HepG2 (cell line): ENCODE results near the gene MAJIN. TPM values are rescaled to one million over a fixed set of nuclear protein-coding genes. Genes with fewer than 3 reads are reported as not detected.

Experiments used
- CCDC6 ChIP-seq: sonication (generic); formaldehyde crosslinking; IDR thresholded peaks from 2 replicates; pipeline ENCODE4 v1.8.1; 2022; ENCODE audit warnings: mild to moderate bottlenecking, missing genetic modification reagents, moderate library complexity
- HNF4G ChIP-seq, 2 experiments: sonication (generic) in 1 of 2; formaldehyde crosslinking in 1 of 2; IDR thresholded peaks; 2 replicates each; pipeline versions ENCODE4 v1.4.0 to v1.6.1; 2011 to 2020; ENCODE audit warnings: borderline replicate concordance in 2 of 2, low read depth in 2 of 2, mild to moderate bottlenecking in 2 of 2, low read length in 1 of 2, missing genetic modification reagents in 1 of 2, moderate library complexity in 1 of 2
- IRF9 ChIP-seq: sonication (generic); formaldehyde crosslinking; IDR thresholded peaks from 2 replicates; pipeline ENCODE4 v1.8.0; 2022; ENCODE audit warnings: missing genetic modification reagents, mild to moderate bottlenecking, borderline replicate concordance
- KDM2A ChIP-seq: sonication (generic); formaldehyde crosslinking; IDR thresholded peaks from 2 replicates; pipeline ENCODE4 v1.4.0; 2020; ENCODE audit warnings: low read depth, missing genetic modification reagents, borderline replicate concordance
- KMT2A ChIP-seq: sonication (generic); formaldehyde crosslinking; IDR thresholded peaks from 2 replicates; pipeline ENCODE4 v1.4.0; 2020; ENCODE audit warnings: missing genetic modification reagents
- MAZ ChIP-seq, 2 experiments: sonication (generic) in 1 of 2; formaldehyde crosslinking in 1 of 2; IDR thresholded peaks; 2 replicates each; pipeline versions ENCODE4 v1.5.0 to v1.6.1; 2012 to 2020; ENCODE audit warnings: low read depth in 2 of 2, mild to moderate bottlenecking in 2 of 2, borderline replicate concordance in 1 of 2, improper control_type of control experiment in 1 of 2, low read length in 1 of 2, missing genetic modification reagents in 1 of 2, moderate library complexity in 1 of 2
- MYC ChIP-seq: sonication (generic); formaldehyde crosslinking; IDR thresholded peaks from 2 replicates; pipeline ENCODE4 v1.9.0; 2021; ENCODE audit warnings: missing genetic modification reagents, borderline replicate concordance
- RXRA ChIP-seq: sonication (generic); formaldehyde crosslinking; IDR thresholded peaks from 2 replicates; pipeline ENCODE4 v1.5.1; 2020; ENCODE audit warnings: missing genetic modification reagents
- SMAD9 ChIP-seq: sonication (generic); formaldehyde crosslinking; IDR thresholded peaks from 2 replicates; pipeline ENCODE4 v1.5.1; 2020; ENCODE audit warnings: mild to moderate bottlenecking, missing genetic modification reagents
- TFE3 ChIP-seq: IDR thresholded peaks from 2 replicates; pipeline ENCODE4 v1.6.1; 2016
- ZBTB3 ChIP-seq: sonication (generic); formaldehyde crosslinking; IDR thresholded peaks from 2 replicates; pipeline ENCODE4 v1.4.0; 2020; ENCODE audit warnings: low read depth, mild to moderate bottlenecking, moderate library complexity, missing genetic modification reagents, borderline replicate concordance
- ZNF136 ChIP-seq: sonication (generic); formaldehyde crosslinking; IDR thresholded peaks from 2 replicates; pipeline ENCODE4 v1.8.1; 2022; ENCODE audit warnings: low read depth, mild to moderate bottlenecking, moderate library complexity, missing genetic modification reagents
- ZNF280B ChIP-seq: sonication (generic); formaldehyde crosslinking; IDR thresholded peaks from 2 replicates; pipeline ENCODE4 v1.5.0; 2020; ENCODE audit warnings: missing genetic modification reagents, mild to moderate bottlenecking, borderline replicate concordance
- ZNF292 ChIP-seq: sonication (generic); formaldehyde crosslinking; IDR thresholded peaks from 2 replicates; pipeline ENCODE4 v1.8.1; 2022; ENCODE audit warnings: mild to moderate bottlenecking, low read depth, missing genetic modification reagents, borderline replicate concordance
- ZNF598 ChIP-seq: sonication (generic); formaldehyde crosslinking; IDR thresholded peaks from 2 replicates; pipeline ENCODE4 v1.5.1; 2020; ENCODE audit warnings: mild to moderate bottlenecking, missing genetic modification reagents, borderline replicate concordance
- ZNF678 ChIP-seq: sonication (generic); formaldehyde crosslinking; IDR thresholded peaks from 2 replicates; pipeline ENCODE4 v1.4.0; 2020; ENCODE audit warnings: mild to moderate bottlenecking, missing genetic modification reagents
- ZSCAN25 ChIP-seq: sonication (generic); formaldehyde crosslinking; IDR thresholded peaks from 2 replicates; pipeline ENCODE4 v1.8.0; 2022; ENCODE audit warnings: mild to moderate bottlenecking, missing genetic modification reagents
- ZSCAN31 ChIP-seq: sonication (generic); formaldehyde crosslinking; IDR thresholded peaks from 2 replicates; pipeline ENCODE4 v1.5.0; 2020; ENCODE audit warnings: low read depth, mild to moderate bottlenecking, missing genetic modification reagents
- ZXDC ChIP-seq: sonication (generic); formaldehyde crosslinking; IDR thresholded peaks from 2 replicates; pipeline ENCODE4 v1.5.0; 2020; ENCODE audit warnings: mild to moderate bottlenecking, missing genetic modification reagents
- polyA plus RNA-seq, 8 experiments: library from polyadenylated mRNA; depleted of rRNA in 3 of 8; stranded (reverse) in 7 of 8; unstranded in 1 of 8; fragments of >200 nt; fragmentation: Illumina TruSeq in 4 of 8; extraction: Trizol in 4 of 8; gene quantifications; 2 replicates each; pipeline versions ENCODE4 v1.2.1 to v1.2.3, GENCODE V29; 2011 to 2016; ENCODE audit warnings: low read depth in 4 of 8, missing spikeins in 1 of 8, mixed read lengths in 1 of 8; ENCODE audit not compliant: insufficient read depth in 1 of 8
- total RNA-seq, 5 experiments: library from RNA; depleted of rRNA; stranded (reverse); fragments of >200 nt; fragmentation: Illumina TruSeq; extraction: Trizol; gene quantifications; 2 replicates each; pipeline ENCODE4 v1.2.3, GENCODE V29; 2016; ENCODE audit warnings: low read depth in 1 of 5

MAJIN gene
- total and polyA plus RNA-seq, 2 of the 13 experiments (the other 11 are each of a cell fraction or from before 2014, with no cell fraction given) = not detected

GRCh38 chr11:64996710-64997380 is 24.9 kb upstream of the MAJIN start, which contains the start of gene BATF2 (continued):
- TF ChIP-seq ZNF280B (peak; percentile 65; the same call in 1 of the 2 replicates), ZSCAN31 (CRISPR knock-in tag) (peak; percentile 87), ZSCAN25 (CRISPR knock-in tag) (peak; percentile 61; the same call in 1 of the 2 replicates), KMT2A (CRISPR knock-in tag) (peak; percentile 42; the same call in 1 of the 2 replicates), MYC (CRISPR knock-in tag) (peak; percentile 82; the same call in 1 of the 2 replicates), RXRA (no peak; the same call in 1 of the 2 replicates), ZNF678 (CRISPR knock-in tag) (no peak), ZNF292 (peak; percentile 59; the same call in 1 of the 2 replicates), ZNF136 (0 out of 2 replicates have a peak, but pooled peaks have one; percentile 3), ZXDC (CRISPR knock-in tag) (peak; percentile 68; the same call in 1 of the 2 replicates), TFE3 (CRISPR knock-in tag) (peak; percentile 95), HNF4G (IDR thresholded peaks at IDR 0.05; ENCODE audit: borderline replicate concordance, low read depth, low read length) (peak; percentile 56; the same call in 1 of the 2 replicates), HNF4G (CRISPR knock-in tag; IDR thresholded peaks at IDR 0.05; ENCODE audit: borderline replicate concordance, low read depth) (peak; percentile 59), KDM2A (0 out of 2 replicates have a peak, but pooled peaks have one; percentile 51), MAZ (IDR thresholded peaks at IDR 0.05; ENCODE audit: borderline replicate concordance, low read depth, low read length) (peak; percentile 72), MAZ (CRISPR knock-in tag; IDR thresholded peaks at IDR 0.05; ENCODE audit: low read depth) (peak; percentile 78; the same call in 1 of the 2 replicates), SMAD9 (CRISPR knock-in tag) (no peak), IRF9 (CRISPR knock-in tag) (no peak; the same call in 1 of the 2 replicates), ZNF598 (CRISPR knock-in tag) (peak; percentile 51; the same call in 1 of the 2 replicates), CCDC6 (CRISPR knock-in tag) (peak; percentile 91; the same call in 1 of the 2 replicates), ZBTB3 (CRISPR knock-in tag) (no peak)
